H9 (cell line): ENCODE measurements around the gene SLC6A3. TPM values are rescaled to one million over a fixed set of nuclear protein-coding genes. Genes with fewer than 3 reads are reported as not detected.

Experiments used
- DNase-seq: peaks from one replicate; pipeline ENCODE4 v3.0.0-alpha.2; 2017
- H2AFZ ChIP-seq: one replicate; pipeline ENCODE4 v1.6.1; 2013; ENCODE audit warnings: mild to moderate bottlenecking, low read length, control low read depth, moderate library complexity
- H2AK5ac ChIP-seq: 2 replicates; pipeline ENCODE4 v1.6.1; 2013; ENCODE audit warnings: low read length, control low read depth, mixed read lengths; ENCODE audit not compliant: insufficient read length
- H2BK120ac ChIP-seq: one replicate; pipeline ENCODE4 v1.6.1; 2013; ENCODE audit warnings: low read depth, mild to moderate bottlenecking, low read length, control low read depth, inconsistent platforms; ENCODE audit not compliant: poor library complexity, severe bottlenecking
- H2BK12ac ChIP-seq: 2 replicates; pipeline ENCODE4 v1.6.1; 2013; ENCODE audit warnings: low read length, control low read depth, mixed read lengths, low read depth; ENCODE audit not compliant: insufficient read length
- H2BK15ac ChIP-seq: 2 replicates; pipeline ENCODE4 v1.6.1; 2013; ENCODE audit warnings: low read depth, low read length, control low read depth
- H2BK20ac ChIP-seq: one replicate; pipeline ENCODE4 v1.6.1; 2013; ENCODE audit warnings: low read depth, mild to moderate bottlenecking, low read length, control low read depth, inconsistent platforms; ENCODE audit not compliant: poor library complexity, severe bottlenecking
- H2BK5ac ChIP-seq: 2 replicates; pipeline ENCODE4 v1.6.1; 2013; ENCODE audit warnings: low read length, control low read depth, mixed read lengths; ENCODE audit not compliant: insufficient read length
- H3K14ac ChIP-seq: 2 replicates; pipeline ENCODE4 v1.6.1; 2013; ENCODE audit warnings: low read length, control low read depth; ENCODE audit not compliant: insufficient read depth
- H3K18ac ChIP-seq: 2 replicates; pipeline ENCODE4 v1.6.1; 2013; ENCODE audit warnings: low read depth, mild to moderate bottlenecking, mixed read lengths, low read length, control low read depth; ENCODE audit not compliant: insufficient read length
- H3K23ac ChIP-seq: 2 replicates; pipeline ENCODE4 v1.6.1; 2013; ENCODE audit warnings: low read length, control low read depth, mixed read lengths, low read depth; ENCODE audit not compliant: insufficient read length
- H3K23me2 ChIP-seq: 2 replicates; pipeline ENCODE4 v1.6.1; 2013; ENCODE audit warnings: low read depth, mild to moderate bottlenecking, mixed read lengths, low read length, control low read depth; ENCODE audit not compliant: insufficient read length, poor library complexity, severe bottlenecking
- H3K27ac ChIP-seq: 2 replicates; pipeline ENCODE4 v1.5.1; 2013; ENCODE audit warnings: low read length, control low read depth, mixed read lengths, low read depth; ENCODE audit not compliant: insufficient read length
- H3K27me3 ChIP-seq: 2 replicates; pipeline ENCODE4 v1.6.1; 2013; ENCODE audit warnings: low read length, control low read depth, inconsistent platforms; ENCODE audit not compliant: insufficient read depth
- H3K4ac ChIP-seq: 2 replicates; pipeline ENCODE4 v1.6.1; 2013; ENCODE audit warnings: low read depth, mild to moderate bottlenecking, control low read depth, inconsistent platforms, low read length, moderate library complexity
- H3K4me1 ChIP-seq: 2 replicates; pipeline ENCODE4 v1.6.1; 2013; ENCODE audit warnings: low read length, control low read depth, inconsistent platforms; ENCODE audit not compliant: insufficient read depth
- H3K4me2 ChIP-seq: 2 replicates; pipeline ENCODE4 v1.6.1; 2013; ENCODE audit warnings: low read length, control low read depth, mixed read lengths; ENCODE audit not compliant: insufficient read length, insufficient read depth
- H3K56ac ChIP-seq: 2 replicates; pipeline ENCODE4 v1.6.1; 2013; ENCODE audit warnings: low read depth, mild to moderate bottlenecking, mixed read lengths, low read length, control low read depth; ENCODE audit not compliant: insufficient read length
- H3K79me1 ChIP-seq: 2 replicates; pipeline ENCODE4 v1.6.1; 2013; ENCODE audit warnings: low read depth, mild to moderate bottlenecking, moderate library complexity, low read length, control low read depth, inconsistent platforms; ENCODE audit not compliant: insufficient read depth, poor library complexity, severe bottlenecking
- H3K79me2 ChIP-seq: 2 replicates; pipeline ENCODE4 v1.6.1; 2013; ENCODE audit warnings: low read length, control low read depth, inconsistent platforms; ENCODE audit not compliant: insufficient read depth
- H3K9ac ChIP-seq: 2 replicates; pipeline ENCODE4 v1.6.1; 2013; ENCODE audit warnings: low read length, control low read depth, mixed read lengths; ENCODE audit not compliant: insufficient read length; ENCODE audit errors: extremely low read depth
- H3K9me3 ChIP-seq: one replicate; pipeline ENCODE4 v1.6.1; 2013; ENCODE audit warnings: low read depth, low read length, inconsistent platforms; ENCODE audit not compliant: control insufficient read depth
- H3T11ph ChIP-seq: one replicate; pipeline ENCODE4 v1.6.1; 2013; ENCODE audit warnings: mild to moderate bottlenecking, low read length, control low read depth, inconsistent platforms
- H4K20me1 ChIP-seq: one replicate; pipeline ENCODE4 v1.6.1; 2013; ENCODE audit not compliant: control insufficient read depth, insufficient read length, insufficient read depth
- H4K5ac ChIP-seq: 2 replicates; pipeline ENCODE4 v1.6.1; 2013; ENCODE audit warnings: low read depth, mild to moderate bottlenecking, mixed read lengths, low read length, control low read depth; ENCODE audit not compliant: insufficient read length
- H4K8ac ChIP-seq: replicated peaks from 2 replicates; pipeline ENCODE4 v1.6.1; 2013; ENCODE audit warnings: low read length, control low read depth, mixed read lengths, low read depth; ENCODE audit not compliant: insufficient read length
- H4K91ac ChIP-seq: 2 replicates; pipeline ENCODE4 v1.6.1; 2013; ENCODE audit warnings: low read depth, mild to moderate bottlenecking, moderate library complexity, mixed read lengths, low read length, control low read depth; ENCODE audit not compliant: insufficient read length
- H3K27ac Mint-ChIP-seq, 3 experiments: 2 replicates in 2 of 3; 3 replicates in 1 of 3; pipeline ENCODE4 v1.8.0; 2020 to 2021; ENCODE audit warnings: mixed read lengths in 3 of 3, mild to moderate bottlenecking in 1 of 3, moderate library complexity in 1 of 3
- H3K27me3 Mint-ChIP-seq: 2 replicates; pipeline ENCODE4 v1.8.0; 2021; ENCODE audit warnings: low read depth, mild to moderate bottlenecking, moderate library complexity, mixed read lengths
- H3K36me3 Mint-ChIP-seq, 3 experiments: 2 replicates in 2 of 3; 3 replicates in 1 of 3; pipeline ENCODE4 v1.8.0; 2020 to 2021; ENCODE audit warnings: low read depth in 3 of 3, mixed read lengths in 3 of 3; ENCODE audit not compliant: insufficient read depth in 1 of 3
- H3K4me1 Mint-ChIP-seq, 2 experiments: 2 replicates each; pipeline ENCODE4 v1.8.0; 2020; ENCODE audit warnings: mixed read lengths in 2 of 2
- H3K4me3 Mint-ChIP-seq, 2 experiments: 2 replicates in 1 of 2; 3 replicates in 1 of 2; pipeline ENCODE4 v1.8.0; 2020 to 2021; ENCODE audit warnings: mild to moderate bottlenecking in 2 of 2, mixed read lengths in 2 of 2, moderate library complexity in 1 of 2
- H3K9me3 Mint-ChIP-seq, 2 experiments: 2 replicates in 1 of 2; 3 replicates in 1 of 2; pipeline ENCODE4 v1.8.0; 2020; ENCODE audit warnings: mild to moderate bottlenecking in 2 of 2, mixed read lengths in 2 of 2, moderate library complexity in 1 of 2
- CTCF ChIP-seq: fragments of 200-600 bp; sonication (generic); conservative IDR thresholded peaks from 3 replicates; pipeline ENCODE4 v1.8.0; 2021; ENCODE audit warnings: antibody characterized with exemption, mild to moderate bottlenecking
- WGBS: extraction: QIAGEN DNeasy Blood & Tissue Kit; methylation state at CpG from one replicate; pipeline ENCODE4 v1.1.7; 2013; ENCODE audit warnings: missing lambda C conversion rate, low lambda C conversion rate, mixed read lengths; ENCODE audit not compliant: insufficient read length; ENCODE audit errors: extremely low coverage; 5-methylcytosine and 5-hydroxymethylcytosine counted together
- total RNA-seq: library from RNA; stranded (reverse); gene quantifications from 2 replicates; pipeline ENCODE4 v1.2.1, GENCODE V29; 2021

Gene SLC6A3
- total RNA-seq, 1 experiment from 2014 or later: 0.61 TPM

GRCh38 chr5:1448511-1449011, 3.3 kb upstream of the SLC6A3 start:
- no peaks in the 10 kb centered on the region for H3K79me1 ChIP-seq
- WGBS: no CpG with 5 or more reads among the region's 5 CpGs
- H3K27me3 ChIP-seq: peaks cover 30% of the 10 kb centered on the region
- H3K4me3 Mint-ChIP-seq: no peak overlapping the region
- H4K5ac ChIP-seq: no peak overlapping the region
- DNase-seq: no peak
- peaks cover 12% of the 10 kb centered on the region for H3K23me2 ChIP-seq
- H2BK5ac ChIP-seq: no peak overlapping the region
- H3K27me3 Mint-ChIP-seq: peaks cover 92% of the 10 kb centered on the region
- no peak overlapping the region for H3K4ac ChIP-seq
- H2BK20ac ChIP-seq: no peak overlapping the region
- H3K56ac ChIP-seq: no peak overlapping the region
- H2BK12ac ChIP-seq: no peak overlapping the region
- H3K36me3 Mint-ChIP-seq: peaks cover 0 to 2% (median 0%) of the 10 kb centered on the region in 3 experiments; a peak in 4 of 7 replicates
- no peak overlapping the region for H3K9ac ChIP-seq
- no peak overlapping the region for H2AFZ ChIP-seq
- TF ChIP-seq CTCF: no peak
- H3K4me2 ChIP-seq: no peak overlapping the region
- H3K14ac ChIP-seq: no peak overlapping the region
- no peaks in the 10 kb centered on the region for H4K20me1 ChIP-seq
- H3K27ac ChIP-seq: no peak overlapping the region
- no peaks in the 10 kb centered on the region for H3K79me2 ChIP-seq
- no peak overlapping the region for H4K91ac ChIP-seq
- no peak overlapping the region for H3K23ac ChIP-seq
- H3T11ph ChIP-seq: no peak overlapping the region
- H4K8ac ChIP-seq: no peak overlapping the region
- no peak overlapping the region for H2BK120ac ChIP-seq
- no peak overlapping the region for H2AK5ac ChIP-seq
- no peaks in the 10 kb centered on the region for H3K9me3 ChIP-seq
- H3K4me1 ChIP-seq: no peaks in the 10 kb centered on the region
- peaks cover 2 to 6% of the 10 kb centered on the region in 2 experiments; a peak in 2 of 4 replicates for H3K4me1 Mint-ChIP-seq
- H3K9me3 Mint-ChIP-seq: peaks cover 18 to 20% of the 10 kb centered on the region in 2 experiments
- H3K18ac ChIP-seq: no peak overlapping the region
- no peak overlapping the region for H3K27ac Mint-ChIP-seq
- no peak overlapping the region for H2BK15ac ChIP-seq
